GM18870 (cell line): Measurements from ENCODE around the gene LRMDA.

Source experiments
- ATAC-seq: cut with Tn5 transposase; IDR thresholded peaks from one replicate; pipeline ENCODE4 v1.9.1; 2021; ENCODE audit warnings: moderate library complexity; ENCODE audit not compliant: unreplicated experiment

The LRMDA gene

DNA sequence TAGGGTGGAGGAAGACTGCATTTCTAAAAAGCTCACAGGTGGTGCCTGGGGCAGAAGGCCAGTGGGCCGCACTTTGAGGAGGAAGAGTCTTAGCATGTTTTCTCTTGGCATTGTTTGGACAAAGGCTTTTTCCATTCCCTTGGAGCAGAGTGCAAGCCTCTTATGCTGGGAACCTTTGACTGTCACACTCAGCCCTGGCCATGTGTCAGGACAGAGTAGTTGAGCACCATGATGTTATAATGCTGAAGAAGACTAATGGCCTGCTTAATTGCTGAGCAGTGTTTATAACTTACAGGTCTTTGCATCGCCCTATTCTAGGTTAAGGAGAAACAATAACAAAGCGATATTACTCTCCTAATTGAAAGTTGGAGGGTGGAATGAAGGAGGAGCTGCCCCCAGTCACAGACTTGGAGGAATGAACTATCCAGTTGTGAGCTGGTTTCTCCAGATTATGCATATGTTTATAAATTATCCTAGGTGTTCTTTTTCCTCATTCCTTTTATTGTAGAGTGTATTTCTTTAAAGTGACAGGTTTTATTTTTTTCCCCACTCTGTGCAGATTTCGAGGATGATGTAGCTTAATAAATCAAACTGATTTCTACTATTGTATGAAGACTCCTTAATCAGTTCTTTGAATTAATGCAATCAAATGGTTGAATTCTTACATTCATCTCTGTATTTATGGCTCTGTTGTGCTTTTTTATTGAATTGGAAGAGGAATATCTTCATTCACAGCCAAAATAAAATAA lies 767.0 kb downstream of the LRMDA start:
- ATAC-seq, result no peak

DNA sequence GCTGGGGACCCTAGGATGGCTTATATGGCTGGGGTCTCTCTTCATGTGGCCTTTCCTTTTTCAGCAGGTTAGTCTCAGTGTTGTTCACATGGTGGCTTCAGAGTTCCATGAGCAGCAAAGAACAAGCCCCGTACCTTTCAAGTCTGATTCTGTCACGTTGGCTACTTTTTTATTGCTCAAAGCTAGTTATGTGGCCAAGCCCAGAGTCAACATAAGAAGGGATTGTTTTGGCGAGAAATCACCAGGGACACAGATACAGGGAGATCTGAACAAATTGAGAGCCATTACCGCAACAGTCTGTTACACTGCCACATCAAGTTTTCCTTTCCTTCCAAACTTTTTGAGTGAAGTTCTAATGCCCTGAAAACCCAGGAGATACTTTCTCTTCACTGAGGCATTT lies 770.5 kb downstream of the LRMDA start:
- no peak for ATAC-seq

DNA sequence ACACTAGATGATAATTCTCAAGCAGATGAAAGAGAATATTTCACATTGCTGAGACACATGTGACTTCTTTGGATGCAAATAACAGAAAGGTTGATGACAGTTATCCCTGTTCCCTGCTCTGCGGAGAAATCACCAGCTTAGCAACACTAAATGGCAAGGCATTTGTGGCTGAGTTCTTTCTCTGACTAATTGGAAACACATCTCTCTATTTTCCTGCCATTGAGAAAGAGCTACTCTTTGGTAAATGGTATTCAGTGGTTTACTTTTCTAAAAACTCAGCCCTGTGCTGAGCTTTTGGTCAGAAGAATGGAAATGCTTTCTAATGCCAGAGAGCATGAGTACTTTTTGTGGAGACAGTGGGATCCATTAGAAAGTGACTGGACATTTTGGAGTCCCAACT lies 771.4 kb downstream of the LRMDA start:
- no peak for ATAC-seq

DNA sequence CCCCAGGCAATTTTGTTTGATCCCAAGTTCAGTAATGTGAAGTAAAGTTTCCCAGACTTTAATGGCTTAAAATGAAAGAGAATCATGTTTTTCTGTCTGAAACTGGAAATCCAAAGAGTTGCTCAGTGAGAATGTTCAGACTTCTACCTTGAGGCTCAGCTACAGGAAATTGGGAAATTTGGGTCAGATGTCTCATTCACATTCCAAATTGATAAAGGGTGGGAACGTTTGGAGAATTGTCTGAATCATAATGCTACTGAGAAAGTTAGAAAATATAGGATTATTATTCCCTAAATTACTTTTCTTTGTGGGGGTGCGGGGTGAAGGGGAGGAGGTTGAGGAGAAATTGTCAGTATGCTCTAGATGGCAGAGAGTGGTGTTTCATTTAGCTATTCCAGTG lies 773.9 kb downstream of the LRMDA start:
- ATAC-seq, result no peak

DNA sequence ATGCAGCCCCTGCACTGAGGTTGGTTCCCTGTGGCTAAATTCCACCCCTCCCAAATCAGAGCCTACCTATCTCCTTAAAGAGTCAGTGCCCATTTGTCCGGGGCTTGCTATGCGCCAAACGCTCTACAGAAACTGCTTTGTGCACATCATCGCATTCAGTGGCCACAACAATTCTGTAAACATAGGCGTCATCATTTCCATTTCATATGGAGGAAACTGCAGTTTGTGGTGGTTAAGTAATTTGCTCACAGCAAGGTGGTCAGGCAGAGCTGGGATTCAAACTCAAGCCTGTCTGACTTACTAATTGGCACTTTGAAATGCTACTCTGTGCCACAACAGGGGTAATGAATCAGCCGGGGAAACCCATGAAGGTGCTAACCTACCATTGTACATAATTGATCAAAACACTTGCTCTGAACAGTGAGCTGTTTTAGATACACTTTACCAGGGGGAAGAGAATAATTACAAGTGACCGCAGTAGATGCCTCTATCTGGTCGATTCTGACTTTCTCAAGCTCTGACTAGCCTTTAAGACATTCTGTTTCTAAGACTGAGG lies 775.5 kb downstream of the LRMDA start:
- no peak for ATAC-seq

DNA sequence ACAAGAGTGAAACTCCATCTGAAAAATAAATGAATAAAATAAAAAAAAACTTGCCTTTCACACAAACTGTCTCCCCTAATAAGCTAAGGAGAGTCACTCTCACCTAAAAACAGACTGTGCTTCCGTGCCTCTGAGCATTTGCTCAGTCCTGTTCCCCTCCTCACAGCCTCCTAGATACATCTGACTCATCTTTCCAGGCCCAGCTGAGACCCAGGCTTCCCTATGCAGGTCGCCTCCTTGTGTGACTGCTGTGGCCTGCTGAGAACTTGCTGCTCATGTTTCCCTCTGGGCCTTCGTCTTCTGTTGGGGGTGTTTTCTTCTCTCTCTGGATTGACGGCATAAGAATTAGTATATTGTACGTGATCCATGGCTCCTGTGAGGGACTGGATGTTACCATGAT lies 777.7 kb downstream of the LRMDA start:
- ATAC-seq, result no peak

DNA sequence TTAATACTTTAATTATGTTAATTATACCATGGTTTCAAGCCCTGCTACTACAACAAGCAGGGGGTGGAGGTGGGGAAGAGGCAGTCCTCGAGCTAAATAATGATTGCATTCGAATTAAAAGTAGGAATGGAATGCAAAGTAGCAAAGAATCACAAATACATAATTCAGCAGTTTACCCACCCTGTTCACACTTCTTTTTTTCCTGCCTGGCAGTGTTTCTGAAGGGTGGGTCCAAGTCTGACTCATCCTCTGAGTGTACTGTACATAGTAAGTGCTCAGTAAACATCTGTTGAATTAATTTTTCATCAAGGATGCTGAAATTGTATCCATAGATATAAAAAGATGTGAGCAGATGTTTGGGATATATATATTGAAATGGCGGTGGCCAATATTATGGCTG lies 778.8 kb downstream of the LRMDA start:
- no peak for ATAC-seq

DNA sequence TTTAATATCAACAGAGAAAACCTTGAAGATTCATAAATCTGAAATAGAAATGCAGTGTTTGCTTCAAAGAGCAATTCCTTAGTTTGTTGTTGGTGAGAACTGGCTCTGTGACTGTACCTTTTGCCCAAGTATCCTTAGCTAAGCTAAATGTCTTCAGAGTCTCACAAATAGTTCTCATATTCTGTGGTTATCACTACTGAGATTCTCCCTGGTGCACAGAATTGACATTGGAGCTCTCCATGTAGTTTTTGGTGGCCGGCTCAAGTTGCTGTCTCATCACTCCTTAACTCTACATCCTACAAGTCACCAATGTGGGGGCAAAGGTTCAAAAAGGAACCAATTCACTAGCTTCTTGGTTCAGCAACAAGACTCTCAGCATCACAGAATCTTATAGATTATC lies 780.3 kb downstream of the LRMDA start:
- no peak for ATAC-seq

DNA sequence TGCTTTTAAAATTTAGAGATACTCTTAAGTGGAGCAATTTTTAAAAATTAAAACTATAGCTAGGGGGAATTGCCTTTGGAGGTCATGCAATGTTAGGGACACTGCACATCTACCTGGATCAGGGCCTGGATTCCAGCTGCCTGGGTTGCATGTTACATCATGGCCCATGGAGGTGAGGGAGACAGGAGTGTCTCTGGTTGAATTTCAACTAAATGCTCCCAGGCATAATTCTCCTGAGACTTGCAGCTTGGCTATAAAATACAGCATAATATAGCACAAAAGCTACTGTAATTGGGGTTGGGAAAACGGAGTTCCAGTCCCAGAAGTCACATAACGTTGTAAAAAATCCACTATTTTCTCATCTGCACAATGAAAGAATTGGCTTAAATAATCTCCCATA lies 782.5 kb downstream of the LRMDA start:
- ATAC-seq, result no peak

DNA sequence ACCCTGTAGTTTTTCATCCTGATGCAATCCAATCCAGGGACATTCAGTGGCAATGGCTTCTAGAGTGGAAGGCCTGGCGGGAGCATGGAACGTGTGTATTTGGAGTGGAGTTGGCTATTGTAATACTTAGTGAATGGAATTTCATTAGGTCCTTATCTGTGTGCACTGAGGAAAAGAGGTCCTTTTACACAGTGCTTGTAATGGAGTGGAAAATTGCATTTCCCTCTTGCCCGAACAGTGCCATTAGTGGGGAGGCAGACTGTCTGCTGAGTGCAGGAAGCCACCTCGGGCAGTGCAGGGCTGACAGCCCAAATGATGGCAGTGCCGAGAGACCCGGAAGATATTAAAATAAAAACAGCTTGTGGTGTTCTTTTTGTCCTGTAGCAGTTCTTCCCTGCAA lies 786.6 kb downstream of the LRMDA start:
- no peak for ATAC-seq

DNA sequence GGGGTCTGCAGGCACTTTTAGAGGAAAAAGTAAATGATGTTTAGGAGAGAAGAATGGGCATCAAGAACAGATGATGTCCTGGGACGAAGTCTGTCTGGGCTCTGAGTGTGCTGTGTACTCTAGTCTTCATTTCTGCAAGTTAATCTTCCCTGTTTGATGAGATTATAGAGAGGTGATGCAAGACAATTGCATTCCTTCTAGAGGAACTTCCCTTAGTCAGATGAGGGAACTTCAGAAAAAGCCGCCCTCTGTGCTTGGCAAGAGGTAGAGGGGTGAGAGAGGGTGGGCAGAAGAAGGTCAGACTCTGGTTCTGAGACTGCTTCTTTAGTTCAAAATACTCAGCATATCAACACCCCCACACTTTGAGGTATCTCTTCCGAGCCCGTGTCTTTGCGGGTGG lies 797.9 kb downstream of the LRMDA start:
- no peak for ATAC-seq

DNA sequence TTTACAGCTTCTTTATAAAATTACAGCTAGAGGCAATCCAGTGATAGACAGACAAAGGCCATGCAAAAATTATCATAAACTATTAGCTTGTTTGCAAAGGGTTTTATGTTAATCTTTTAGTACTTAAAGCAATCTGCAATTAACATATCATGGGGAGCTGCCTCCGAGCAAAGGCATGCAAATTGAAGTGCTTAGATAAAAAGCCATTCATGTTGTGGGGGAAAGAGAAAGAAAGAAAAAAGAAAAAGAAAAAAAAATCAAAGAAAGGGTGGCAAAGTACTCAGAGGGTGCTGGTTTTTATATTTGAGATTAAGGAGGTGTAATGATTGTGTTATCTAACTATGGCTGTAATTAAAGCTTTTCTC lies 799.5 kb downstream of the LRMDA start:
- ATAC-seq, result no peak

DNA sequence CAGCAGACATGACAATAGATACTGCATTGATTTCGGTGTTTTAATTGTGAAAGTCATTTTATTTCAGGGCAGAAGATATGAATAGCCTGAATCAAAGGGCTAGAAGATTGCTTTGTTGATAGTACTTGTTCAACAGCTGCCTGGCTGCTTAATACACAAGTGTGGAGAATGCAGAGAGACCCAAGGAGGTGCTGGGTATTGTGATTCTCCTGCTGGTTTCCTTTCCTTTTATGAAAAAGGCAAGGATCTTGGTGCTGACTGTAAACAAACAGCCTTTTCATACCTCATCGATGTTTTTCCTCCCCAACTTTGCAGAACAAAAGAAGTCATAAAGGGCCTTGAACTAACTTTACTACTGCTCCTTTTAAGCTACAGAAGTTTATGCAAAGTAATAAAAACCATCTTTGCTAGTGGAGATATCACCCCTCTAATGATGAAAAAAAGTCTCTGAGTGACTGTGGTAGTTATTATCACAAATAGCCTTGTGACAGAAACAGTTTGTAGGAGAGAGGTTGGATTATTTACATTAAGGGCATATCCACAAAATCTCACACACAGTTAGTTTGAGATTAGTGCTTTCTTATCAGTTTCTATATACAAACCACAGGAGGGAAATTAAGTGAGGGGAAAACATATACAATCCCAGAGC lies 800.0 kb downstream of the LRMDA start:
- ATAC-seq, result no peak

DNA sequence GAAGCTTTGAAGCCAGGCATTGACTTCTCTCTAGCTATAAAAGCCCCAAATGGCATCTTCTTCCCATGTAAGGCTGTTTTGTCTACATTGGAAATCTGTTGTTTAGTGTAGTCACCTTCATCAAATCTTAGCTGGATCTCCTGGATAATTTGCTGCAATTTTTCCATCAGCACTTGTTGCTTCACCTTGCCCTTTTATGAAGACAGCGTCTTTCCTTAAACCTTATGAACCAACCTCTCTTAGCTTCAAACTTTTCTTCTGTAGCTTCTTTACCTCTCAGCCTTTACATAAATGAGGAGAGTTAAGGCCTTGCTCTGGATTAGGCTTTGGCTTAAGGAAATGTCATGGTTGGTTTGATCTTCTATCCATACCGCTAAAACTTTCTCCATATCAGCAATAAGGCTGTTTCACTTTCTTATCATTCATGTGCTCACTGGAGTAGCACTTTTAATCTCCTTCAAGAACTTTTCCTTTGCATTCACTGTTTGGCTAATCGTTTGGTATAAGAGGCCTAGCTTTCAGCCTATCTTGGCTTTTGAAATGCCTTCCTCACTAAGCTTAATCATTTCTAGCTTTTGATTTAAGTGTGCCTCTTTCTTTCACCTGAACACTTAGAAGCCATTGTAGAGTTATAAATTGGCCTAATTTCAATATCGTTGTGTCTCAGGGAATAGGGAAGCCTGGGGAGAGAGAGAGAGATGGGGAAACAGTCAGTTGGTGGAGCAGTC lies 803.2 kb downstream of the LRMDA start:
- ATAC-seq, result no peak

DNA sequence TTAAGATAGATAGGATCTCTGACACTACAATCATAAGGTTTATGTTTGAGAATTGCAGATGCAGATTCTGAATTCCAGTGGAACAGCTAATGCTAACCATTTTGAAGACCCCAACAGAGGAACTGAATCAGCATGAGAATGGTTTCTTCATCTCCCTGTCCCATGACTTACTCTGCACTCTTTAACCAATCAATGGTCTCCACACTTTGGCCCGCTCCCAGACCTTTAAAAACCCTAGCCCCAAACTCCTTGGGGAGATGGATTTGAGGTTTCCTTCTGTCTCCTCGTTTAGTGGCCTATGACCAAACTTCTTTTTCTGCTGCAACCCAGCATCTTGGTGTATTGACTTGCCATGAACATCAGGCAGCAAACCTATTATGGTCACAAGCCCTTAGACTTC lies 804.9 kb downstream of the LRMDA start:
- no peak for ATAC-seq

DNA sequence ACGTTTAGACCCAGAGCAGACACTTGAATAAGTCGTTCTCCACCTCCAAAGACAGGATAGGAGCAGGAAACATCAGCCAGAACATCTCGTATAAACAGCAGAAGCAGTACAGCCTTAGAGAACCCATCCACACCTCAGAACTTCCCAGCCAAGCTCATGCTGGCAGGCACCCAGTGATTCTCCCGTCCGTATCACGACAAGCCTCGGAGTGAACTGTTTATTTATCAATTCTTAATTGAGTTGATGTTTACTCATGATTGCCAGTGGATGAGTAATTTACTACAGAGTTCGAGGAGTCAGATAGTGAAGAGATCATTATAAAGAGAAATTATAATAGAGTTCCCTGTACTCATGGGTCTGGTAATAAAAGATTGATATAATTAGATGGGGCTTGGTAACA lies 811.5 kb downstream of the LRMDA start:
- no peak for ATAC-seq

DNA sequence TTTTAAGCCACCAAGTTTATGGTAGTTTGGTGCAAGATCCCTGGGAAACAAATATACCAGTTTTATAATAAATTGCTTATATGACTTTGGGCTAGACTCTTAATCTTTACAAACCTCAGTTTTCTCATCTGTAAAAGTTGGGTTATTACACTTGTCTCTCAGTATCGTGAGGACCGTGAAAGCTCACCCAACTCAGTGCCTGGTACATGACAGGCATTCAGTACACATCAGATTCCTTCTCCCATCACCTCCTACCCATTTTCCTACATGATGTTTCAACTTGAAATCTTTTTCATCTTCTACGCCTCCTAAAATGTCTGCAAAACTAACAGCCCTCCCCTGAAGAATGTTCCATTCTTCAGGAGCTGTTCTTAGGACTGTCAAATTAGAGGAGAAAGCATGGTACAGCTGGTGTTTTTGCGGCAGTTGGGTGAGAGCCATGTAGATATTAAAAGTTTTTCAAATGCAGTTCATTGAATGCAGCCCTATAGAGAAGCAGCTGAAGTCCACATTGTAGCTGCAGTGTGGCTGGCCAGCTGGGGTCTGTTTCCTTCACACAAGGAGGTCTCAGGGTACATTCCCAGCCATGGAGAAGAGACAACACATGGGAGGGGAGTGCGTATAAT lies 812.8 kb downstream of the LRMDA start:
- ATAC-seq, result no peak

DNA sequence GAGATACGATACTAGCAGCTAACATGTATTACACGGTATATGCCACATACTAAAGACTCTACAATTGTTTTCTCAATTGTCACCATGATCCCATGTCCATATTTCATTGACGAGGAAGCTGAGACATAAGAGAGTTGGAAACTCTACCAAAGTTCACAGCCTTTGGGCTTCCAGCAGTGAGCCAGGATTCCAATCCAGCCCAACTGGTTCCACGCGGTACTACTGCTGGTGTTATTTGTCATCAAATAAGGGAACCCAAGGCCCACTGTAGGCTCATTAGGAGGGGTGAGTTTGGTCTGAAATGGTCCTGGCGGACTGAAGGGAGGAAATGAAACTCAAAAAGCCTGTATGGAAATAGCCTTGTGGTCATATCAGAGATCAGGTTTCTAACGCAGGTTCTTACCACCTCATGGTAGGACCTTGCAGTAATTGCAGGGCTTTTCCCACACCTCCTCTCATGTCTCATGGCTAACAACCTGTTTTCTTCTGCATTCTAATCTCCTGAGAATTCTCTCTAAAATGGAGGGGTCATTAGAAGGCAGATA lies 814.6 kb downstream of the LRMDA start:
- ATAC-seq, result no peak

DNA sequence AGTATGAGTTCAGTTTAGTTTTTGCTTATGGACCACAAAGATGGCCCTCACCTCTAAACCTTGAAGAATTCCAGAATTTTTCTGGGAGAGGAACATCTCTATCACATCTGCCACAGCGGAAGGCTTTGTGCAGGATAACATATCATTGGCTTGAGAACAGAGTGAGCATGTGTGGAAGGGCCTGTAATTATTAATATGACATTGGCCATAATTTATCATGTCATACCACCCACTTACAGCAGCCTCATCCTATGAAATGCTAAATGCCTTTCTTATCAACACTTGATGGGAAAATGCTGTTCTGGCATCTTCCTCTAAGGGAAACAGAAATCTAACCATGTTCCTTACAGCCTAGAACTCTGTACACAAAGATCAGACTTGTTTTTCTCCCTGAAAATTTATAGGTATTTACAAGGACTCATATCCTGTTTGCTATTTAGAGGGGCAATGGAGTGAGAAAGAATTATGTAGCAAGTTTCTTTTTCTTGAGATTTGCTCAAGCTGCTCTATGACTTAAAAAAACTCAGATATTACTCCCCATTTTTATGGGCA lies 817.3 kb downstream of the LRMDA start:
- no peak for ATAC-seq

DNA sequence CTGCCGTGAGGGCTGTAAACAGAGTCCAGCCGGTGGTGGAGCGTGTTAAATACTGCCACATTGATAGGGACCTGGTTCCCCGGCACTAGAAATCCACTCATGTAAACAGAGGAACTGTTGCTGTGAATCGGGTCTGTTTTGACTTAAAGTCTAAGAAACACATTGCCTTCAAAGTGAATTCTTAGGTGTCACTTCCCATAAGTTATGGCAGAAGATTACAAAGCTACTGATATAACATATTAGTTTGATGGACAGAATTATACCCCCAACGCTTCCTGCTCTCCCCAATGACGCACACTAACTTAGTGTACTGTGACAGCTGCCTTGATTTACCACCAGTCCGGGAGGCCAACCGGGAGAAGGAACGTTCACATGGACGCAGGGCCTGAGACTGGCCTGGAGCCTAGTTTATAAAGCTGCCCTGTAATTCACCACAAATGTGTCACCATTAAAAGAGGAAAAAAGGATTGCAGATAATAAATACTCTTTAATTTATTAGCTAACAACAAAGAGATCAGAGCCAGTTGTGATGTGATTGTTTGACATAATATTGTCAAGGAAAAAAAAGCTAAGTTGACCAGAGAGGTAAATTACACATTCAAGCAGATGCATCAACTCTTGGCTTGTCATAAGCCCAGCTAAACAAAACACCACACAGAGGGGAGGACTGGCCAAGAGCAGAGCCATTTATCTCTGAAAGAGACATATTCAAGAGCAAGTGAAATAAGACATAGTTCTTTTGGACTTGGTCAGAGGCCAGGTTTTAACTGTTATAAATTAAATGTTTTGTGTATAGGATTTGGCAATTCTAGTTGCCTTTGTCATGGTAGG lies 820.6 kb downstream of the LRMDA start:
- no peak for ATAC-seq
